HG02885 (cell line): ENCODE results near the gene B4GALT5.
"Not testable (repeated sequence)": the region's sequence is repeated elsewhere in the genome, so short reads cannot be mapped to it uniquely, and the experiment has no call there.

Source experiments
- ATAC-seq: cut with Tn5 transposase; IDR thresholded peaks from one replicate; pipeline ENCODE4 v1.9.1; 2021; ENCODE audit warnings: mild to moderate bottlenecking; ENCODE audit not compliant: unreplicated experiment, poor library complexity

B4GALT5 gene

GRCh38 chr20:49633023-49633422 lies 80.7 kb downstream of the B4GALT5 start:
- ATAC-seq, result no peak

- no peak for ATAC-seq
Observed at GRCh38 chr20:49631856-49632418, 81.7 kb downstream of the B4GALT5 start.

GRCh38 chr20:49631061-49631716 lies 82.5 kb downstream of the B4GALT5 start:
- no peak for ATAC-seq

- peak; percentile 88 for ATAC-seq
Observed at GRCh38 chr20:49630396-49630951, 83.2 kb downstream of the B4GALT5 start.

GRCh38 chr20:49629606-49630005 lies 84.1 kb downstream of the B4GALT5 start:
- ATAC-seq, result no peak

- not testable (repeated sequence) for ATAC-seq
Observed at GRCh38 chr20:49628280-49628679, 85.4 kb downstream of the B4GALT5 start.

GRCh38 chr20:49627329-49627761 lies 86.3 kb downstream of the B4GALT5 start:
- ATAC-seq, result no peak

GRCh38 chr20:49624988-49625387 lies 88.7 kb downstream of the B4GALT5 start:
- ATAC-seq, result not testable (repeated sequence)

GRCh38 chr20:49624317-49624716 lies 89.4 kb downstream of the B4GALT5 start:
- no peak for ATAC-seq

- no peak for ATAC-seq
Observed at GRCh38 chr20:49622243-49622642, 91.4 kb downstream of the B4GALT5 start.

- peak; percentile 88 for ATAC-seq
Observed at GRCh38 chr20:49620364-49621240, 93.1 kb downstream of the B4GALT5 start.

- no peak for ATAC-seq
Observed at GRCh38 chr20:49619113-49620048, 94.3 kb downstream of the B4GALT5 start.

GRCh38 chr20:49618289-49618688 lies 95.4 kb downstream of the B4GALT5 start:
- ATAC-seq, result no peak

- ATAC-seq, result not testable (repeated sequence)
Observed at GRCh38 chr20:49617394-49617793, 96.3 kb downstream of the B4GALT5 start.

GRCh38 chr20:49616154-49617007 lies 97.3 kb downstream of the B4GALT5 start:
- no peak for ATAC-seq

GRCh38 chr20:49615401-49616153 lies 98.1 kb downstream of the B4GALT5 start:
- ATAC-seq, result no peak

GRCh38 chr20:49615051-49615400 lies 98.7 kb downstream of the B4GALT5 start:
- ATAC-seq, result not testable (repeated sequence)

- ATAC-seq, result no peak
Observed at GRCh38 chr20:49614338-49615050, 99.2 kb downstream of the B4GALT5 start.
